HG03342 (cell line): ENCODE results near the gene KIF3A.

ENCODE experiments used
- ATAC-seq: cut with Tn5 transposase; IDR thresholded peaks from one replicate; pipeline ENCODE4 v1.9.1; 2021; ENCODE audit warnings: mild to moderate bottlenecking, moderate library complexity; ENCODE audit not compliant: unreplicated experiment

The KIF3A gene

DNA sequence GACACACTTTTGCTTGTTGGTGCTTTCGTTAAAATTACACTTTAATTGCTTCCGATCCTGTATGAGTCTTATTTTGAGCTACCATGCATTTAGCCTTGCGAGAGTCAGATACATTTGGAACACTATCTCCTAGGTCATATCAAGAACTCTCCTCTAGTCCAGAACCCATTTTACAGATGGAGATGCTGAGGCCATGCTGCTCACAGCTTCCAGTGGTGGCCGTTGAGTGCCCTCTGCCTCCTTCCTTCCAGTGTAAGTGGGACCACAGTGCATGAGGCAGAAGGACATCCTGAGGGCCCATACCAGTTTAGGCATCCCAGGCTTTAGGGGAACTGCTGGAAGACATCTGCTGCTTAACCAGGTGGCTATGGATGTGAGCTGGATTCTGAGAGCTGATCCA, 16.8 kb upstream of the KIF3A start:
- no peak for ATAC-seq

- ATAC-seq = no peak
Measured at GRCh38 chr5:132753135-132753987, 16.0 kb upstream of the KIF3A start.

GRCh38 chr5:132752581-132753125, 15.3 kb upstream of the KIF3A start:
- no peak for ATAC-seq

DNA sequence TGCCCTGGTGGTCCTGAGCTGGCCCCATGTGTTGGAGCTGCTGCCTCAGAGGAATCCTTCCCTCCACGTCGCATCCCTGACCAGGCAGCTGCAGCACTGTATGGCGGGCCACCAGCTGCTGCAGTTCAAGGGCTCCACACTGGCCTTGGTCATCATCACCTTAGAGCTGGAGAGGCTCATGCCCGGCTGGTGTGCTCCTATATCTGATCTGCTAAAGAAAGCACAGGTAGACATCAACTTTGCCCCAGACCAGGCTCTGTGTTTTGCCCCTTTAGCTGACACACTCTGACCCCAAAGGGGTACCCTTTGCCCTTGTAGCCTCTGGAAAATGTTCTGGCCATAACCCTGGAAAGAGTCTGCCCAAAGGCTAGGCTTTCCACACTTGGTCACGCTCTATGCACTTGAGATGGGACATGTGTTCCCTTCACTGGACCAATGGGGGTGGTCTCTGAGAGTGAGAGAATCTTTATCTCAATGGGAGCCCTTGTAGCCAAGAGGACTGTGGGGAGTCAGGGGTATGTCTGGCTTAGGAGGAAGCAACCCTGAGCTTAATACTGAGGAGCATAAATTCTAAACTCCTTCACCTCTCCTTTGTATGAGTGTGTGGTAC, 14.7 kb upstream of the KIF3A start:
- ATAC-seq = no peak

- peak; percentile 33 for ATAC-seq
Measured at GRCh38 chr5:132751444-132751843, 14.1 kb upstream of the KIF3A start.

GRCh38 chr5:132750471-132751230, 13.3 kb upstream of the KIF3A start:
- peak; percentile 30 for ATAC-seq

- no peak for ATAC-seq
Measured at GRCh38 chr5:132749506-132749905, 12.2 kb upstream of the KIF3A start.

- no peak for ATAC-seq
Measured at GRCh38 chr5:132748522-132749000, 11.2 kb upstream of the KIF3A start.

DNA sequence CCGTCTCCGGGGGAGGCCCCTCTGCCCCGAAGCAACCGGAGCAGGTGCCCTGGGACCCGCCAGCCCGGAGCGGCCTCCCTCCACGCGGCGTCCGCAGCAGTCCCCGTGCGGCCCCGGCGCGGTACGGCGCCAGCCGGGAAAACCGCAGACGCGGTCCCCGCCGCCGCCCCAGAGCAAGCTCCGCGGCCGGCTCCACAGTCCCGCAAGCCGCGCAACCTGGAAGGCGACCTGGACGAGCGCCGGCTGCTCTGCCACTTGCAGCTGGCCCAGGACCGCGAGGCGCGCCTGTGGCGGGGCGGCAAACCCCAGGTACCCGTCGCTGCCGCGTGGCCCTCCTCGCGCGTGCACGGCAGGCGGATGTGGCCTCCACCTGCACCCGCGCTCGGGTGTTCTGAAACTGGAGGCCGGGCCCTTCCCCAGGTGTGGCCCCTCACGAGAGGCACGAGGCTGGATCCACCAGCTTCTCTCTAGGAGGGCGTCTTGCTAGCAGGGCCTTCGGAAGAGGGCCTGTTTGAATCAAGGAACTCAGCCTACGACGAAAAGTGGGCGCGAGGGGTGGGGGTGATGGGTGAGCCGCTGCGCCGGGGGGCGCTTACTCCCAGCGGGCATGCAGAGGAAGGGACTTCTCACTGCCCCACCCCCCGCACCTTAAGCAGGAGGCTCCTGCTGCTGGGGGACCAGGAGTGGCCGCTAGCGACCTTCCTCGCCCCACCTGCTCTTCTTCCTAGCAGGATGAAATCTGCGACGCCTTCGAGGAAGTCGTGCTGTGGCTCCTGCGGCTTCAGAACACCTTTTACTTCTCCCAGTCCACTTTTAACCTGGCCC, 10.5 kb upstream of the KIF3A start:
- no peak for ATAC-seq

GRCh38 chr5:132746954-132747615, 9.7 kb upstream of the KIF3A start, which contains the start of gene CCNI2:
CCNI2 (plus strand) TSS chr5:132747426; CDS start chr5:132747496, 70 bp downstream.
- ATAC-seq = no peak

GRCh38 chr5:132746592-132746953, 9.2 kb upstream of the KIF3A start:
- no peak for ATAC-seq

DNA sequence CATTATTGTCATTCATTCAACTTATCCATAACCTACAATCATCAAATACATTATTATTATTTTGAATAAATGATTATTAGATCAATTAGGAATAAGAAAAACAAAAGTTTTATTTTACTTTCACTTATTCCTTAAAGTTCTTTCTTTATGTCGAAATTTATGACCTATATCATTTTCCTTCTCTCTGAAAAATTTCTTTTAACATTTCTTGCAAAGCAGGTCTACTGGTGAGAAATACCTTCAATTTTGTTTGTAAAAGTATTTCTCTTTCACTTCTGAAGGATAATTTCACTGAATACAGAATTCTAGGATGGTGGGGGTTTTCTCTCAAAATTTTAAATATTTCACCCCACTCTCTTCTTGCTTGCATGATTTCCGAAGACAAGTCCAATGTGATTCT, 7.3 kb upstream of the KIF3A start:
- no peak for ATAC-seq

GRCh38 chr5:132742626-132743025, 5.3 kb upstream of the KIF3A start:
- ATAC-seq = no peak

DNA sequence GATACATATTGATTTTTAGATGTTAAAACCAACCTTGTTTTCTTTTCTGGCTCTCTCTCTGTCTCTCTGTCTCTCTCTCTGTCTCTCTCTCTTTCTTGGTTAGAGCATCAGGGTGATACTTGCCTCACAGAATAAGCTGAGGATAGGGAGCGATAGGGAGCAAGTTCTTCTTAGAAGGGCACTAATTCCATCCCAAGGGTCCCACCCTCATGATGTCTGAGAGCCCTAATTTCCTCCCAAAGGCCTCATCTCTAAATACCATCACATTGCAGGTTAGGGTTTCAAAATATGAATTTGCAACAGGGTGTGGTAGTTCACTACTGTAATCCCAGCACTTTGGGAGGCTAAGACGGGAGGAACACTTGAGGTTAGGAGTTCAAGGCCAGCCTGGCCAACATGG, 4.8 kb upstream of the KIF3A start:
- ATAC-seq = no peak

- no peak for ATAC-seq
Measured at GRCh38 chr5:132739232-132739631, 1.9 kb upstream of the KIF3A start.

DNA sequence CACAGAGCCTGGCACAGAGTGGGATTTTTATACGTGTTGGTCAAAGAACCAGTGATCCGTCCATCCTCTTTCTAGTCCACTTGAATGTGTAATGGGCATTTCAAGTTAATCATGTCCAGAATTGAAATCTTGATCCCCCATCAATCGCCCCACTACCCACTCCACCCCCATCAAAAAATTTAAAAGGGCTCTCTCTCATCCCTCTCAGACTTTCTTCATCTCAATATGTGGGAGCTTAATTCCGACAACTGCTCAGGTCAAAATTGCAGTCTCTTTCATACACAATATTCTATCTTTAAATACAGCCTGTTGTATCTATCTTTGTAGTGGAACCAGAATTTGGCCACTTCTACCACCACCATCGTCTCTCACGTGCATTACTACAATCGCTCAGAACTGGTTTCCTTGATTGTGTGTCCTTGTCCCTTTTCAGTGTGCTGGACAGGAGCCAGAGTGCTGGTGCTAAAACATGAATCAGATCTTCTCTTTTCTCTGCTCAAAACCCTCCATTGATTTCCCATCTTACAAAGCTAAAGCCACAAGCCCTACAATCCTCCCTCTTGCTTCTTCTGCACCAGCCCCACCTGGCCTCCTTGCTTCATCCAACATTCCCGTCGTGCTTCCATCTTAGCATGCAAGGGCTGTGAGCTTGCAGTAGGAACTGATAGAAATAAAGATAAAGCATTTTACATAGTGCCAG, 786 bp upstream of the KIF3A start:
- ATAC-seq = no peak

GRCh38 chr5:132734687-132735086, 2.7 kb downstream of the KIF3A start:
- no peak for ATAC-seq

GRCh38 chr5:132733499-132734148, 3.7 kb downstream of the KIF3A start:
- no peak for ATAC-seq

DNA sequence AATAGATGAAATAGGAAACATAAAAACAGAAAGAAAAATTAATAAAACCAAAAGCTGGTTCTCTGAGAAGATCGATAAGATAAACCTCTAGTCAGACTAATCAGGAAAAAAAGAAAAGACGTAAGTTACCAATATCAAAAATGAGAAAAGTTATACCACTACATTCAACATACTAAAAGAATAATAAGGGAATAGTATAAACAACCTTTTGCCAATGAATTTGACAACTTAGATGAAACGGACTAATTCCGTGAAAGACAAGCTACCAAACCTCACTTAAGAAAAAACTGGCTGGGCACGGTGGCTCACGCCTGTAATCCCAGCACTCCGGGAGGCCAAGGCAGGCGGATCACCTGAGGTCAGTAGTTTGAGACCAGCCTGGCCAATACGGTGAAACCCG, 7.5 kb downstream of the KIF3A start:
- ATAC-seq = no peak
